Gastroesophageal sphincter (tissue), 3 donors: ENCODE results near the gene A1BG.

ENCODE experiments used
- CTCF ChIP-seq, 4 experiments: fragments of 200-600 bp in 2 of 4; fragments of 450-650 bp in 2 of 4; sonication (generic) in 1 of 4; IDR thresholded peaks; one replicate each; pipeline ENCODE4 v1.5.1; 2017 to 2019; ENCODE audit warnings: antibody characterized with exemption in 4 of 4, mild to moderate bottlenecking in 2 of 4, moderate library complexity in 2 of 4
- EP300 ChIP-seq: sonication (generic); formaldehyde crosslinking; IDR thresholded peaks from one replicate; pipeline ENCODE4 v1.6.1; 2017; ENCODE audit warnings: antibody characterized with exemption, mild to moderate bottlenecking
- POLR2A ChIP-seq, 2 donors: fragments of 450-650 bp; IDR thresholded peaks; one replicate each; pipeline ENCODE4 v1.6.1; 2017; ENCODE audit warnings: antibody characterized with exemption in 2 of 2, mild to moderate bottlenecking in 2 of 2, moderate library complexity in 1 of 2
- POLR2AphosphoS5 ChIP-seq: sonication (generic); formaldehyde crosslinking; IDR thresholded peaks from one replicate; pipeline ENCODE4 v1.6.1; 2017; ENCODE audit warnings: antibody characterized with exemption

- TF ChIP-seq CTCF (IDR thresholded peaks at IDR 0.05) (no peak), EP300 (no peak), POLR2AphosphoS5 (no peak), POLR2A (IDR thresholded peaks at IDR 0.05) (no peak)
Measured at GRCh38 chr19:58399903-58400302, 46.6 kb upstream of the A1BG start.
